ENCODE results near the gene RNF150. TPM values are rescaled to one million over a fixed set of nuclear protein-coding genes. Genes with fewer than 3 reads are reported as not detected.
"Not testable (repeated sequence)": the region's sequence is repeated elsewhere in the genome, so short reads cannot be mapped to it uniquely, and the experiment has no call there.

Gene RNF150
- total and polyA plus RNA-seq, 8 donors = 1.9 to 15.2 (median 14.1) TPM

DNA sequence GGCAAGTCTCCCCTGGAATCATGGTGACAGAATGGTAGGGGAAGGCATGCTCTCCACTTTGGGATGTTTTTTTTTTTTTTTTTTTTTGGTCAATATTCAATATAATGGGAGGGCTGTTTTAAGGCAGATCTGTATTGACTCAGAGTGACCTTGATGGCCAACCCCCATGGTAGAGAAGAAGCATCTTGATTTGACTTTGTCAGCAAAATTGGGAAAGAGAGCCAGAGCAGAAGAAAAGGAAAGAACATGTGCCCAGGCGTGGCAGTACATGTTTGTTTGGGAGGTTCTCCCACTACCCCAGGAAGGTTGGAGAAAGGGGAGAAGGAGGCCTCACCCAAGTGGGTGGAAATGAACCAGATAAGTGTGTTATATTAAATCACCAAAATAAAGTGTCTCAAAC lies 314.8 kb downstream of the RNF150 start:
- Histone ChIP-seq H3K4me1 (no peaks in the 10 kb centered on the region), H3K27ac (no peak overlapping the region), H3K36me3 (no peaks in the 10 kb centered on the region), H3K4me3 (no peak overlapping the region), H3K27me3 (no peaks in the 10 kb centered on the region), H3K9me3 (no peaks in the 10 kb centered on the region)
- ATAC-seq (no peak), DNase-seq (no peak)
- no peak for TF ChIP-seq CTCF (IDR thresholded peaks at IDR 0.05)
- intact Hi-C loops (cut with DNase I) = no loop called here

DNA sequence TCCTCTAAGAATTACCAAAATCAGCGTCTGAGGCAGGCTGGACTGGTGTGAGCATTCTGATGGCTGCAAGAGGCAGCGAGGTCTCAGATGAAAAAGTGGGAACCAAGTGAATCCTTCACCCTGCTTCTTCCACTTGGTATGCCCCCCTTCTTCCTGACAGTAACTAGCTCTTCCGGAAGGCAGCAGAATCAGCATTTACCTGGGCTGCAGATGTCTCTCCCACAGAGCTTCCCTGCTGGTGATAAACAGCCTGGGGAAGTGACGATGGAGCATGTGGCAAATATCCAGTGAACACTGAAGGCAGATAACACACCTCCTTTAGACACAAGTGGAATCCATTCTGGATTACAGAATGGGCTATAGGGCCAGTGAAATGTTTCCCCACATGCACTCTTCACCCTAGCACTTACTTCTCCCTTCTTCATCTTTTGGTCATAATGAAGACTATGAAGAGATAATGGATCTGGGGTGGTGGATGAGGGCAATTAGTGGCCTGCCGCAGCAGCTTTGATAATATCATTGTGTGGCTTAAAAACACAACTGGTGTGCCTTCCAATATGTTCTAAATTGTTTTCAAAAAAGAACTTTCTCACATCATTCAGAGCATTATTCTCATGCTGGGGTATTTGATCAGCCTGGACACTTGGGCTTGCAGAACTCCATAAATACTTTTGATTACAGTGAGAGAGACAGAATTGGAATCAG lies 316.3 kb downstream of the RNF150 start:
- Histone ChIP-seq H3K27ac (no peak overlapping the region), H3K27me3 (no peaks in the 10 kb centered on the region), H3K4me3 (no peak overlapping the region), H3K4me1 (no peaks in the 10 kb centered on the region), H3K36me3 (no peaks in the 10 kb centered on the region), H3K9me3 (no peaks in the 10 kb centered on the region)
- intact Hi-C loops (cut with DNase I) = no loop called here
- ATAC-seq = no peak
- peak in 2 of 4 donors; percentile 55 to 57 for DNase-seq
- TF ChIP-seq CTCF (IDR thresholded peaks at IDR 0.05) = no peak

GRCh38 chr4:140813804-140814203 lies 319.5 kb downstream of the RNF150 start:
- ATAC-seq (no peak), DNase-seq (no peak)
- no peaks in the 10 kb centered on the region for H3K27me3 ChIP-seq
- peaks cover 0 to 6% of the 10 kb centered on the region in 2 donors for H3K4me1 ChIP-seq
- H3K9me3 ChIP-seq = no peaks in the 10 kb centered on the region
- no peak for TF ChIP-seq CTCF (IDR thresholded peaks at IDR 0.05)
- no peak overlapping the region for H3K4me3 ChIP-seq
- no peaks in the 10 kb centered on the region for H3K36me3 ChIP-seq
- intact Hi-C loops (cut with DNase I) = no loop called here
- no peak overlapping the region for H3K27ac ChIP-seq

DNA sequence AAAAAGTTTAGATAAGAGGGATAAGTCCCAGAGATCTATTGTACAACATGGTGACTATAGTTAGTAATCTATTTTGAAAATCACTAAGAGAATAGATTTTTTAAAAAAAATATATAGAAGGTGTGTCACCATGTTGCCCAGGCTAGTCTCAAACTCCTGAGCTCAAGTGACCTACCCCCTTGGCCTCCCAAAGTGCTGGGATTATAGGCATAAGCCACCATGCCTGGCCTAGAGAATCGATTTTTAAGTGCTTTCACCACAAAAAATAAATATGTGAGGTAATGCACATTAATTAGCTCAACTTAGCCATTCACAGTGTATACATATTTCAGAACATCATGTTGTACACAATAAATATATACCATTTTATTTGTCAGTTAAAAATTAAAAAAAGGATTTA lies 320.4 kb downstream of the RNF150 start:
- no peak overlapping the region for H3K27ac ChIP-seq
- intact Hi-C loops (cut with DNase I) = no loop called here
- no peaks in the 10 kb centered on the region for H3K9me3 ChIP-seq
- no peak for ATAC-seq
- no peaks in the 10 kb centered on the region for H3K27me3 ChIP-seq
- no peak for DNase-seq
- peaks cover 0 to 14% of the 10 kb centered on the region in 2 donors for H3K4me1 ChIP-seq
- no peak for TF ChIP-seq CTCF (IDR thresholded peaks at IDR 0.05)
- H3K4me3 ChIP-seq = no peak overlapping the region
- no peaks in the 10 kb centered on the region for H3K36me3 ChIP-seq

- Histone ChIP-seq H3K4me3 (no peak overlapping the region), H3K4me1 (peaks cover 0 to 26% of the 10 kb centered on the region in 2 donors), H3K9me3 (no peaks in the 10 kb centered on the region), H3K27me3 (no peaks in the 10 kb centered on the region), H3K36me3 (no peaks in the 10 kb centered on the region), H3K27ac (no peak overlapping the region)
- TF ChIP-seq CTCF (IDR thresholded peaks at IDR 0.05) = no peak
- intact Hi-C loops (cut with DNase I) = no loop called here
- DNase-seq = no peak
- no peak for ATAC-seq
Measured at GRCh38 chr4:140811429-140811828, 321.8 kb downstream of the RNF150 start.

DNA sequence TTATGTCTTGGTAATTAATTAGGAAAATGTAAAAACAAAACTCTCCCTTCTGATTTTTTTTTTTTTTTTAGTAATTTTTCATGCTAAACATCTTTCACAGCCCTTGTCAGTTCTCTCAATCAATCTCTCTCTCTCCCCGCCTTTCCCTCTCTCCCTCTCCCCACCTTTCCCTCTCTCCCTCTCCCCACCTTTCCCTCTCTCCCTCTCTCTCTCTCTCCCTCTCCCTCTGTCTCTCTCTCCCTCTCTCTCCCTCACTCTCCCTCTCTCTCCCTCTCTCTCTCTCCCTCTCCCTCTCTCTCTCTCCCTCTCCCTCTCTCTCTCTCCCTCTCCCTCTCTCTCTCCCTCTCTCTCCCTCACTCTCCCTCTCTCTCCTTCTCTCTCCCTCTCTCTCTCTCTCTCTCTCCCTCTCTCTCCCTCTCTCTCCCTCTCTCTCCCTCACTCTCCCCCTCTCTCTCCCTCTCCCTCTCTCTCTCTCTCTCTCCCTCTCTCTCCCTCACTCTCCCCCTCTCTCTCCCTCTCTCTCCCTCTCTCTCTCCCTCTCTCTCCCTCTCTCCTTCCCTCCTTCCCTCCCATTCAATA lies 322.6 kb downstream of the RNF150 start:
- H3K27ac ChIP-seq; H3K9me3 ChIP-seq; DNase-seq; ATAC-seq; H3K27me3 ChIP-seq; intact Hi-C loops (cut with DNase I); H3K4me3 ChIP-seq; H3K36me3 ChIP-seq: not testable (repeated sequence)
- peaks cover 0 to 26% of the 10 kb centered on the region in 2 donors for H3K4me1 ChIP-seq
